Fibroblast of skin of scalp (primary cell): ENCODE measurements around the gene ARHGAP26.

Source experiments
- DNase-seq: peaks from one replicate; pipeline ENCODE4 v3.0.0-alpha.2; 2013

ARHGAP26 gene

DNA sequence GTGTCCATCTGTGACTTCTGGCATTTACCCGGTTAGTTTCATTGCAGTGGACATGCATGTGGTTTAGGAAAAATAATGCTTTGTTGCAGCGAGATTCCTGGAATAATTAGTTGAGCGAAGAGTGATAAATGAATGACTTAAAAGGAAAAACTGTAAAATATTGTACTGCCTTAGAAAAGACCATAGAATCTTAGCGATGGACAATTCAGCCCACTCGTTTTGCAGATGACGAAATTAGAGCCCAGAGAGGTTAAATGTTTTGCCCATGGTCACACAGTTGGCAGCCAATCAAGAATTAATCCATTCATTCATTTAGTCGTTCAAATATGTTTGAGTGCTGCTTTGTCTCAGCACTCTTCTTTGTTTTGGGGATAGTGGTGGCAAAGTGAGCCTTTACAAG is 107.9 kb downstream of the ARHGAP26 start:
- no peak for DNase-seq

DNA sequence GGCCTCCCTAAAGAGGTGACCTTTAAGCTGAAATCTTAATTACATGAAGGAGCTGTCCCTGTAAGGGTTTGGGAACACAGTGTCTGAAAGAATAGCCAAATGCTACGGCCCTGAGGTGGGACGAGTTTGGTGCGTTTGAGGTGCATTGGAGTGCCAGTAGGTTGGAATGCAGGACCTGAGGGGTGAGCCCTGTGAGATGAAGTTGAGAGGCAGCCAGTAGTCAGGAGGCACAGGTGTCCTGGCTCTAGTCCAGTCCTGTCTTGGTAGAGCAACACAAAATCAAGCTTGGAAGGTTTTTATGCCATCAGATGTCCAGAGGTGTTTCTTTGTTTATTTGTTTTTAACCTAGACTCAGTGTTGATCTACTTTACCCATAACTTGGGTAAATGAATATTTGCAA is 108.5 kb downstream of the ARHGAP26 start:
- no peak for DNase-seq

DNA sequence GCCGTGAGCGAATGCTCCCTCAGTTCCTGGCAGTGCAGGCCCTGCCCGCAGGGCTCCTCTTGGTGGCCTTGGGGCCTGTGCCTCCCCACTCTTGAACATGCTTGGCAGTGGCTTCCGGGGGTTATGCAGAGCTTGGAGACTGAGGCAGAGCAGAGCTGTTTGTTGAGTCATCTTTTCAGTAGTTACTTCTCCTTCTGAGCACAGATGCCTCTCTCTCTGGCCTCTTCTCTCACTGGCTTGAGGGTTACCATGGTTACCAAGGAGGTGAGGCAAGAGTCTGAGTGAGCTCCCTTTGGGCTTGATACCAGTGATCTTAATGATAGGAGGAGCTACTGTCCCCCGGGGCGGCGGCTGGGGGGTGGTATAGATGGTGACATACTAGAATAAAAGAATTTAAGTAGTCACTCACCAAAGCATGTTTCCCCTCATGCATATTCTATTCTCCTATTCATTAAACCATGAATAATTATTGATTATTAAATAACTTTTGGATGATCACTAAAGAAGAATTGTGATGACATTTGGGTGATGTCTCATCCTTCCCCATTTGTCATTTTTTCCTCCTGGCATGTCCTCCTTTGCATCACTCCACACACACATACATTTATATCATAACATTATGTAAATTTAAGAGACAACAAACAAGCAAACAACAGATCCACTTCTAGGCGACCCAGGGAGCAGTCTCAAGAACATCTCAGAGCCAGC is 111.1 kb downstream of the ARHGAP26 start:
- DNase-seq: peak; percentile 69

DNA sequence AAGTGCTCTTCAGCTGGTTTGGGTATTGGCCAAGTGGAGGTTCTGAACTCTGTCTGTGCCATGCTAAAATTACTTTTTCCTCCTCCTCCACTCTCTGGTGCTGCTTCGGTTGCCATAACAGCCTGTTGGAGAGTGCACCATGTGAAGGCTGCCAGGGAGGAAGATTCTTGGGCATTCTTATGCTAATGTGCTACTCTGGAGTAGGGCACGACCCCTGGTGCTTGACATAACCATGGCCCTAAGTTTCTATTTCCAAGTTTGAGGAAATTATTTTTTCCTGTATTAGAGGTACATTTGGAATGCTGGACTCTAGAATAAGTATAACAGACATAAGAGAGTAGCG is 111.6 kb downstream of the ARHGAP26 start:
- DNase-seq: no peak

DNA sequence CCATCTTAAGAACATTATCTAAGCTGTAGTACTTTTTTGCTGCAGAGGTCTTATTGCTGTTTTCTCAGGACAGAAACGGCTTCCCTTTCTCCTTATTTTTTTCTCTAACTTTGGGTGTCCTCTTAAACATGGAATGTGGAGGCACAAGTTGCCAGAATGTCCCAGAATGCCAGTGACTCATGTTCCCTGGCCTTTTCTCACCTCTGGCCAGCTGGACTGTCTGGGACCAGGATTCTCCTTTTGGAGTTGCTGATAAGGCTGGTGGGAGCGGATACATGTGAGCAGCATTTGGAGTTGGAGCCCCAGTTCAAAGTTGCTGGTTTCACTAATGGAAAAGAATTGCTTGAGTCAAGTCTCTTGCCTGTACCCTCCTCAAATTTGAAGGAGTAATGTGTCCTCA is 112.8 kb downstream of the ARHGAP26 start:
- peak; percentile 38 for DNase-seq

DNA sequence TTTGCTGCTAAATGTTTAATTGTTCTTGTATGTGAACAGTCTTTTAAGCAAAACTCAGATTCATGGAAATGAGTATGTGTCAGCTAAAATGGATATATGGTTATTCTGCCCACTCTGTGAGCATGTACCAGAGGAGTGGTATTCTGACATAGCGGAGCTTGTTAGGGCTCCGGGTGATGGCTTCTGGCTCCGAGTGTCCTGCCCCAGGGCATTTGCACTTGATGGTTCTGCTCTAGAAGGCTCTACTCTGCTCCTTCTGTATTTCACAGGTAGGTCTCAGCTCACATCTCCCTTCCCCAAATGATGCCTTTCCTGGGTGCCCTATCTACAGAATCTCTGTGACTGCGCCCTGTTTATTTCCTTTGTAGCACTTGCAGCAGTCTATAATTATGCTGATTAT is 113.3 kb downstream of the ARHGAP26 start:
- no peak for DNase-seq

DNA sequence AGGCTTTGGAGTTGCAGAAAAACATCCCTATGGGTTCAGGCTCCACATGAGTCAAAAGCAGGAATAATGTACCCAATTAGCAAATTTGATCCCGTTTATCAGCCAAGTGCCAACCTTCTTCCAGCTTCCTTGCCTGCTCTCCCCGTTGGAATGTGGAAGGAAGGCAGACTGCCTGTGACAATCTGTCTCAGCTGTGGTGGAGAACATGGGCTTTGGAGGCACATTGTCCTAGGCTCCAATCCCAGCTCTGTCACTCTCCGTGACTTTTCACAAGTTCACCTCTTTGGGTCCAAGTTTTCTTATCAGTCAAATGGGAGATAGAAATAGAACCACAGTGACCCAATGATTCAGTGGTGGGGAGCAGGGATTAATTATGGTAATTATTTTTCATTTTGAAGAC is 113.9 kb downstream of the ARHGAP26 start:
- DNase-seq: no peak

DNA sequence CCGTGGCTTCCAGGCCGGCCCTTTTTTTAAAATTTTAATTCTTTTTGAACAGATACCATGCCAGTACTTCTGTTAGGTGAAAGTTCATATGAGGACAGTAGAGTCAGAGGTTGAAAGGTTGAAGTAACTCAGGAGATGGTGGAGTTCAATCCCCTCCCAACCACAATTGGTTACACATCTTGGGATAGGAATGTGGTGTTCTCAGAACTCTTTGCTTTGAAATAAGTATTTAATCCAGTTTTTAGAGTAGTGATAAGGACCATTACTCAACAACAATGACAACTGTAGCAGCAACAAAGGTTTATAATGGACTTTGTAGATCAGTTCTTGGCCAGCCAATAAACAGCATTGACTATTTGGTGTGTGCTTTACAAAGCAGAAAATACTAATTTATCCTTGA is 116.0 kb downstream of the ARHGAP26 start:
- DNase-seq: no peak

DNA sequence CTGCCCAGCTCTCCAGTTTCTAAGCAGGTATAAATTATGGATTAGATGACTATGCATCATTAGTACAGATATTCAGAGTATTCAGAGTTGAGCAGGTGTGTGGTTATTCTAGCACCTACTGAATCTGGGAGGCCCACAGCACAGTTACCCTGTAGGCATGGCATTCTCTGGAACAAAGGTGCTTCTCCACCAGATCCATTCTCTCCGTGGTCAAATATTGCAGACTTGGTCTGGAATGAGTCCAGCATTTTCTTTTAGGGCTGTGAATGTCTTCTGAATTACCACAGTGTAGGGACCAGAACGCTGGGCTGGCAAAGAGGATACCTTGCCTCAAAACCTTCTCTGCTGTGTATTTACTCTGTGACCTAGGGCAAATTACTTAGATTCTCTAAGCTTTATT is 116.8 kb downstream of the ARHGAP26 start:
- DNase-seq: no peak

DNA sequence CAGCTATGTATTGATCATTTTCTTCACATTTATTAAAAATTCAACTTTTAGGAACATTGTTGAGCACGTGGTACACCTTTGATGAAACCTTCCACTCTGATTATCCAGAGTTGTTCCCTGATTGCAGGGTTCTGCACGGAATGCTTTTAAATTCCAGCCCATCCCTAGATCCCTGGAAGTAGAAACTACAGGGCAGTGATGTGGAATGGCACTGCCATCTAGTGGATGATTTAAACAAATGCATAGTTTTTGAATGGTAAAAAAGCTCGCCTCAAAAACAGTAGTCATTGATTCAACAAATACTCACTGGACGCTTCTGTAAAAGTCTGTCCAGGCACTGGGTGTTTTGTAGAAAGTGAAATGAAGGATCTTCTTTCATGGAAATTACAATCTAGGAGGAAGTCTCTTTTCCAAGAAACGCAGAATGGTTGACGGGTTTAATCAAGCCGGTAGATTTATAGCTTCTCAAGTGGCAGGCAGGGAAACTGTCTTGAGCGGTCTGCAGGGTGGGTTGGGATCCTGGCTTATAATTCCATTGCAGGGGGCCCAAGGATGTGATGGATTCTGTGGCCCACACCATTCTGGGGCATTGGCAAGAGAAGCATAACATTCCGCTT is 118.4 kb downstream of the ARHGAP26 start:
- peak; percentile 67 for DNase-seq

DNA sequence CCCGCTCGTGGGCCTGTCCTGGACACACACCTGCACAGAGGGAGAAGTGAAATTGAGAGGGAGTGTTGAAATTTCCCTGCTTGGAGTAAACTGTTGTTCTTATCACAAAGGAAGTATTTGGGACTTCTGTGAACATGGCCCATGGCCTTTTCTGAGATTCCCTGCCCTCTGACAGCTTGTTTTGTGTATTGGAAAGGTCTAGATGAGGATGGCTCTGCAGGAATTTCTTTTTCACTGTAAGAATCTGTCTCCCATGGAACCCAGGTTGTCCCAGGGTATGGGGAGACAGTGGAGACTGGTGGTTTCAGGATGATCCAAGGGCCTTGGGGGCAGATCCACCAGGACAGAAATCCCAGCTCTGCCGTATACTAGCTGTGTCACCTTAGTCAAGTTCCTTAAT is 121.8 kb downstream of the ARHGAP26 start:
- no peak for DNase-seq

DNA sequence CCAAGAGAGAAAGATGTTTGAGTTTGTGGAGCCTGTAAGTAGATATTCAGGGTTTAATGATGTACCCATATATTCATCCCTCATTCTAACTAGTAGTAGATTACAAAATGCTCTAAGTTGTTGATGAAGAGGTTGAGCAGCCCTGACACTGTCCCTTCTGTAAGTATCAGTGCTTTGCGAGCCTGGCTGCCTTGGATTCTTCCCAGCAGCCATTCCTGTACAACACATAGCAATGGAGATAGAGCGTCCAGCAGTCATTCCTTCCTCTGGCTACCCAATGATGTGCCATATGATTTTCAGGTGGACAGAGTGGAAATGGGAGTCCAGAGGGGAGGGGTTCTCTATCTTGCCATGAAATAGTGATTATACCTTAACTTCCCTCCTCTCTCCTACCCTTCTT is 124.1 kb downstream of the ARHGAP26 start:
- DNase-seq: no peak

DNA sequence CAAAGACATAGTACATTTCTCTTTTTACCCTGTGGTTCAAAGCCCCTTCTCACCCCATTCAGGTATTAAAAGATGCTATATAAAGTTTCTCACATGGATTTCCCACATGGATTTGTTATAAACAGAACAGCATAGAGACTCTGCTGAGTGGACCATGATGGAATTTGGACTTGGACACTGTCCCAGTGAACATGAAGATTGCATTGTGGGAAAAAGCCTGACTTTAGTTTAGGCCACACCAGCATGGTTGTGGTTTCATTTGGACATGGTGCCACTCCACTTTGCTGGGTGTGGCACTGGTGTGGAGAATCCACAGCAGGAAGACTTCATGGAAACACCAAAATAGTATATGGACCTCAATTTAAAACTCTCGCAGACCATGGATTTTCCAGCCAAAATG is 124.6 kb downstream of the ARHGAP26 start:
- DNase-seq: peak; percentile 74

DNA sequence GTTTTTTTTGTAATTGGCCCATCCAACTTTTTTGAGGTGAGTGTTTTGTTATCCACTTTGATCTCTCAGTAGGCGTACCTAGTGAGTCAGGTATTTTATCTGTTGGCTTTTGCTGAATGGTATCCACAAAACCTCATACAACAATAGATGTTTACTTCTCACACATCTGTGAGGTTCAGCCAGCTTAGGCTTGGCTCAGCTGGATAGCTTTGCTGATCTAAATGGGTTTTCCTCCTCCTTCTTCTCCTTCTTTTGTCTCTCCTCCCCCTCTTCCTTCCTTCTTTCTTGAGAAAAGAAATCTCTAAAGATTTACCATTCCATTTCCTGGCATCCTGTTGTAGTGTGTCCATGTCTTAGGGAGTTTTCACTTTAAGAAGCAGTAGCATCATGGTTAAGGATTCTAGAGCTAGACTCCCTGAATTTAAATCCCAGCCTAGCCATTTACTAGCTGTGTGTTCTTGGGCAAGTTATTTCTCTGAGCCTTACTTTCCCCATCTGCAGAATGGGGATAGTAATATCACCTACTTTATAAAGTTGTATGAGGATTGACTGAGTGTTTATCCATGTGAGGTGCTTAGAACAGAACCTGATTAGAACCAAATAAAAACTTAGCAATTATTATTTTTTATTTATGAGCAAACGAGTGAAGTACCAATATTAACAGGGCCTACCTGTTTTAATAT is 126.3 kb downstream of the ARHGAP26 start:
- DNase-seq: no peak

DNA sequence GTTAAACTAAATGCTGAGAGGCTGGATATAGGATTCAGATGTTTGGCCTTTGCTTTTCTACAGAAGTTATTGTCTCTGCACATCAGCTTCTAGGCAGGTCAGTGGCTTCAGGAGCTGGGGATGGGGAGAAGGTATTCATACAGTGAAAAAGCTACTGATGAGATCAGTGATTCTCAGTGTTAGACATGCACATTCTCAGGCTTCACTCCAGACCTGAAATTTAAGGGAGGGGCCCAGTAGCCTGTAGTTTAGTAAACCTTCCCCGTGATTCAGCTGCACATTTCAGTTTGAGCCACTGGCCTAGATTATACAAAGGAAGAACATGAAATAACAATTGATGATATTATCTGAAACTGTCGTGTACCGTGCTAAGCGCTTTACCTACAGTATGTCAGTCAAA is 127.2 kb downstream of the ARHGAP26 start:
- DNase-seq: no peak

DNA sequence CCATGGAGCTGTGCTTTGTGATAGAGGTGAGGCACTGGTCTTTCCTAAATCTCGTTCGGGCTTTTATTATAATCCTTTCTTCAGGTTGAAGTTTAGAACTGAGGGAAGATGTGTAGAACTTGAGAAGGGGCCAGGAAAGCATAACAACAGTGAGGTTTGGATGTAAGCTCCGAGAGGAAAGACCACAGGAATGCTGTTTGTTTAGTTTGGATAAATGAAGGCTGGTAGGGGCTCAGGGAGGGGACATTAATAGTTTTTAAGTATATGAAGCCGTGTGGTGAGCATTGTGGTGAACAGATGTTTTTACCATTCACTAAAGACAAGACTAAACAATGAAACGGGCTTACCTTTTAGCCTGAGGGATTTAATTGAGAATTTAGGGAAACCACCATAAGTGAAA is 130.8 kb downstream of the ARHGAP26 start:
- DNase-seq: peak; percentile 83

DNA sequence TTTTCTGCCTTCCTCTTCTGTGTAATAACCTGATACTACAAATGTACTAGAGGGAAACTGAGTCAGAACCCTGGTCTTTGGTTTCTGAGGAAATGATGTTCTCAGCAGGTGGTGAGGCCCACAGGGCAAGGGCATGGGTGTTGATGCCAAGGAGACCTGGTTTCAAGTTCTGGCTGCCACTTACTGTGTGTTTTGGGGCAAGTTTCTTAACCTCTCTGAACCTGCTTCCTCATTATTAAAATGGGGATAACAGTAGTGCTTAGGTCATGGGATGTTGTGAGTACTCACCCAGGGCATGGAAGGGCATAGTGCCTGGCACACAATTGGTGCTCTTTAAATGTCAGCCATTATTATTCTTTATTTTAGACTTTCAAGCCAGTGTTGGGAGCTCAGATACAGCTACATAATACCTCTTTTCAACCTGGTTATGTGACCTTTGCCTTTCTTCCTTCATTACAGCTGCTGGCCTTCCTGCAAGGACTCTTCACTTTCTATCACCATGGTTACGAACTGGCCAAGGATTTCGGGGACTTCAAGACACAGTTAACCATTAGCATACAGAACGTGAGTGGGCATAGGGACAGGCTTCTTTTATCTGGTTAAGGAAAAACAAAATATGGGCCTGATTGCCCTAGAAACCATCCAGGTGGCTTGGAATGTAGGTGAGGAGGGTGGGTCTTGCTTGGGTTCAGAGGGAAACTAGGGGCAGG is 131.5 kb downstream of the ARHGAP26 start:
- no peak for DNase-seq

DNA sequence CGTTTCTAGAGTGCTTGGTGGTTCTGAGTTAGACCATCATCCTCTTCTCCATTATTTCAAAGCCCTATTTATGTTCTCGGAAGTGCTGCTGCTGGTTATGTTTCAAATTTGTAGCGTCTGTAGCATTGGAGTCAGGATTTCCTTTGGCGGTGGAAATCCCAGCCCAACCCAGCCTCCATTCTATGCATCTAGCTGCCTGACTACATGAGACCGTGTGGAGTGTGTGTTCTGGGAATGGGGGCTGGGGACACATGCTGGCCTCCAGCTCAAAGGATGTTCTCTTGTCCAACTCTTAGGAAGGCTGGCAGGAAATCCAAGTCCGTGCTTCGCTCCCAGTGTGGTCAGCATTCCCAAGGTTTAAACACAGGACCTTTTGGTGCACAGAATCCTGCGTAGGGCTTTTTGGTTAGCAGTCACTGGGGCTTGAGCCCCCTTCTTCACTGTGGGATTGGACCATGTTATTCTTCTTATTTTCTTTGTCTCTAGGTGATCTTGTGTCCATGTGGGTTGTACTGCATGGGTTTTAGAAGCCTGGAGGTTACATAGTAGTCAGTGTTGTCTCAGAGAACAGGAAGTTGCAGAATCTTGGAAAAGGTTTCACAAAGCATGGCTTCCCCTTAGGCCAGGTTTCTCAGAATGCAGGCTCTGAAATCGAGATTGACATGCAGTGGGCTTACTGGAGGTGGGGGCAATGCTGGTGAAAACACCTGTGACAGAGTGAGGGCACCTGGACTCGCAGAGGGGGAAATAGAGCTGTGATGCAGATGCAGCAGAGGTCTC is 132.2 kb downstream of the ARHGAP26 start:
- no peak for DNase-seq

DNA sequence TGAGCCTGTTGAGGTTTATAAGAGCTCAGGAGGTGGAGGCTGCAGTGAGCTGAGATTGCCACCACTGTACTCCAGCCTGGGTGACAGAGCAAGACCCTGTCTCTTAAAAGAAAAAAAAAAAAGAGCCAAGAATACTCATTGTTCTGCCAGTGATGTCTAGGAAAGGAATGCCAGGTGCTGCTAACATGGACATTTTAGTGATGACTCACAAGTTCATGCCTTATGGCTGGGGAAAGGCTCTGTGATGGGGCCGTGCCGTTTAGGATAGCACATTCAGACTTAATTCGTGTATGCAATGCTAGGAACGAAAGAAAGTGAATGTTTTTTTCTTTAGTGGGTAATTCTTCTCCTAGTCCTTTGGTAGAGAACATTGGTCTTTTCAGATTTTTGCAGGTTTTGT is 134.2 kb downstream of the ARHGAP26 start:
- no peak for DNase-seq

DNA sequence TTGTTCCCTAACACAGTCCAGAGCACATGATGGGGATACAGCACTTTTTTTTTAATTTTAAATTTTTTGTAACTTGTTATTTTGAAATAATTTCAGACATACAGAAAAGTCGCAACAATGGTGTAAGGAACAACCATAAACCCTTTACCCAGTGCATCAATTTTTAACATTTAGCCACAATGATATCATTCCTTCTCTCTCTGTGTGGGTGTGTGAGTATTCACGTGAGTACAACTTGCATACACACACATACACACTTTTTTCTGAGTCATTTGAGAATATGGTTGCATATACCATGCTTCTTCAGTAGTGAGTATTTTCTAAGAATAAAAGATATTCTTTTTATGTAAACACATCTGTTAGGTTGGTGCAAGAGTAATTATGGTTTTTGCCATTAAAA is 135.2 kb downstream of the ARHGAP26 start:
- DNase-seq: no peak

DNA sequence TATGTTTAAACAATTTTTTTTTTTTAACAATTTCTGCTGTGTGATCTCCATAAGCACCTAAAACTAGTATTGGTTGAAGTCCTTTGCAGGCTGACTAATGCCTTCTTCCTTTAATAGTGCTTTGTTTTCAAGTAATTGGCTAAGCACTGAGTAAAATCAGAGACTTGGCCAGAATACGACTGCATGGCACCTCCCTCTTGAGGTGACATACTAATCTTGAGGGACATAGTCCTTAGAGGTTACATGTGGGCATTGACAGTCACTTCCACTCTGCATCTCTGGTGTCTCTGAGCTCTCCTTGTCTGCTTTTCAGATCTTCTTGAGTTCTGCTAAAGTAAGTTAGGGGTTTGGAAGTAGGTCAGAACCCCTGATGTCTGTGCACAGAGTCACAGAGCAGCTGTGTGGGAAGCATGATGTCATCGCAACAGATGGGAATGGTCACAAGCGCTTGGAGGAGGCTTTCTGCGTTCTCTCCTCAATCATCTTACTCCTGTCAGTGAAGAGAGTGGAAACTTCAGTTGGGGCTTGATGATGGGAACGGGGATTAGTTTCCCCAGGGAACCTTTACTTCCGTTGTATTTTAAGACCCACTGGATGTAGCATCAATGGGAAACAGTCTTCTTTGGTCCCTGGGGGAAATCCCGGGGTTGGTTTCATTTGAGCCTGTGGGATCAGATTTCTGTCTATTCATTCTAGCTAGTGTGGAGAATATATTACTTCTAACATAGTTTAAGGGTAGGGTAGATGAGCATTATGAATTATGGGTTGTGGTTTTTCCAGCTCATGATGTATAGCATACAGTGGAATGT is 136.9 kb downstream of the ARHGAP26 start:
- peak; percentile 75 for DNase-seq

DNA sequence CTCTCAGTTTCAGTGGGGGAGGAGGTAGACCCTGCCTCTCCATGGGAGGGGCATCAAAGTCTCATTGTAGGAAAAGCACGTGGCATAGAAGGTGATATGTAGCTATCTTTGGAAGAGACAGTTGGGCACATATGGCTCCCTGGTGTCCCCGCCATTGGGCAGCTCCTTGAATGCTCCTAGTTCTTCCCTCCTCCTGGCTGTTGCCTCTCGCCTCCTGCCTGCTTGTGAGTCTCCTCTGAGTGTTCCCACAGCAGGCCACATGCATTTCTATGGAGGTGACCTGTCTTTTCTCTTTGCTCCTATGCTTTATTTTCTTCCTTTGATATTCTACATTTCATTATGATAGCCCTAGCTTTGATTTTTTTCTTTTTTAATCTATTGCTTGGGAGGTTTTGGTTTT is 138.5 kb downstream of the ARHGAP26 start:
- DNase-seq: no peak
